H1 (cell line): ENCODE measurements around the gene DEGS1. TPM values are rescaled to one million over a fixed set of nuclear protein-coding genes. Genes with fewer than 3 reads are reported as not detected.

ENCODE experiments used
- polyA plus RNA-seq, 7 experiments: library from polyadenylated mRNA; depleted of rRNA in 3 of 7; stranded (reverse) in 5 of 7; unstranded in 2 of 7; fragments of >200 nt in 5 of 7; fragments of 200-250 nt in 2 of 7; gene quantifications; 1 replicate in 5 of 7; 2 replicates in 1 of 7; 4 replicates in 1 of 7; pipeline versions ENCODE4 v1.2.1 to v1.2.3, GENCODE V29; 2011 to 2013; ENCODE audit warnings: missing spikeins in 2 of 7, mixed read lengths in 2 of 7
- small RNA-seq: library from polyadenylated mRNA; stranded (forward); fragments of <200 nt; extraction: miRNeasy Mini kit (QIAGEN cat#:217004); gene quantifications from one replicate; pipeline ENCODE3, GENCODE V24; 2013; ENCODE audit not compliant: insufficient read depth
- total RNA-seq: library from RNA; stranded (reverse); fragmentation: NEBNext Ultra II Directional; extraction: Animal tissue kit (Norgen Biotek cat#: 25700); gene quantifications from 2 replicates; pipeline ENCODE4 v1.2.1, GENCODE V29; 2021

DEGS1 gene
- total and polyA plus RNA-seq, 2 of the 8 experiments (the other 6 are each of a cell fraction or from before 2014, with no cell fraction given): 46.1 to 114 TPM

Small RNA genes within 50 kb of the gene (small RNA-seq; reads per million reads assigned to genes)
- gene AC092809.3: not detected
- gene RF00139: not detected

Other genes starting within 250 kb of the DEGS1 start
- gene FBXO28, start 69.1 kb upstream of the DEGS1 start, total RNA-seq: 37.0 and 42.5 TPM in 2 replicates
- 8.6 and 10.3 TPM in 2 replicates for gene FBXO28, start 69.1 kb upstream of the DEGS1 start, polyA plus RNA-seq (2011; rRNA removed)
- 42.4 and 45.8 TPM in 2 replicates for gene NVL, start 146.9 kb downstream of the DEGS1 start, total RNA-seq
- gene NVL, start 146.9 kb downstream of the DEGS1 start, polyA plus RNA-seq (2011; rRNA removed): 15.1 and 22.7 TPM in 2 replicates
- gene CNIH4, start 173.6 kb downstream of the DEGS1 start, total RNA-seq: 76.2 and 84.7 TPM in 2 replicates
- 78.4 and 151 TPM in 2 replicates for gene CNIH4, start 173.6 kb downstream of the DEGS1 start, polyA plus RNA-seq (2011; rRNA removed)